Osteocyte (in vitro differentiated cells): ENCODE measurements around the gene PARP15. TPM values are rescaled to one million over a fixed set of nuclear protein-coding genes. Genes with fewer than 3 reads are reported as not detected.

Experiments
- DNase-seq: peaks from one replicate; pipeline ENCODE4 v3.0.0; 2021; ENCODE audit warnings: mixed read lengths; ENCODE audit not compliant: unreplicated experiment; ENCODE audit errors: extremely low spot score
- H3K27ac Mint-ChIP-seq: one replicate; pipeline ENCODE4 v1.8.0; 2021; ENCODE audit warnings: mild to moderate bottlenecking, mixed read lengths; ENCODE audit not compliant: unreplicated experiment
- H3K27me3 Mint-ChIP-seq: one replicate; pipeline ENCODE4 v1.8.0; 2021; ENCODE audit warnings: mixed read lengths; ENCODE audit not compliant: unreplicated experiment
- H3K36me3 Mint-ChIP-seq: one replicate; pipeline ENCODE4 v1.8.0; 2021; ENCODE audit warnings: mixed read lengths; ENCODE audit not compliant: unreplicated experiment
- H3K4me1 Mint-ChIP-seq: one replicate; pipeline ENCODE4 v1.8.0; 2021; ENCODE audit warnings: mixed read lengths; ENCODE audit not compliant: unreplicated experiment
- H3K4me3 Mint-ChIP-seq: one replicate; pipeline ENCODE4 v1.8.0; 2021; ENCODE audit warnings: mild to moderate bottlenecking, moderate library complexity, mixed read lengths; ENCODE audit not compliant: unreplicated experiment
- H3K9me3 Mint-ChIP-seq: one replicate; pipeline ENCODE4 v1.8.0; 2021; ENCODE audit warnings: mixed read lengths; ENCODE audit not compliant: unreplicated experiment
- CTCF ChIP-seq: fragments of 200-600 bp; sonication (generic); IDR thresholded peaks from 2 replicates; pipeline ENCODE4 v1.5.0; 2021; ENCODE audit warnings: antibody characterized with exemption, mild to moderate bottlenecking, moderate library complexity
- total RNA-seq: library from RNA; stranded (reverse); gene quantifications from 2 replicates; pipeline ENCODE4 v1.2.1, GENCODE V29; 2021

Gene PARP15
- total RNA-seq, 1 donor from 2014 or later, result 0.08 TPM

- no peak for TF ChIP-seq CTCF
- Mint-ChIP-seq H3K9me3 (no peaks in the 10 kb centered on the region), H3K27me3 (peaks cover 65% of the 10 kb centered on the region), H3K4me3 (no peak overlapping the region), H3K27ac (no peak overlapping the region), H3K4me1 (no peaks in the 10 kb centered on the region), H3K36me3 (no peaks in the 10 kb centered on the region)
- DNase-seq, result no peak
These were observed 42.9 kb downstream of the PARP15 start for GRCh38 chr3:122620399-122620798.

- no peak for TF ChIP-seq CTCF
- Mint-ChIP-seq H3K27ac (no peak overlapping the region), H3K27me3 (peaks cover 68% of the 10 kb centered on the region), H3K36me3 (no peaks in the 10 kb centered on the region), H3K9me3 (no peaks in the 10 kb centered on the region), H3K4me3 (no peak overlapping the region), H3K4me1 (no peaks in the 10 kb centered on the region)
- no peak for DNase-seq
These were observed 43.7 kb downstream of the PARP15 start for GRCh38 chr3:122621112-122621511.

- no peak for TF ChIP-seq CTCF
- H3K9me3 Mint-ChIP-seq, result no peaks in the 10 kb centered on the region
- no peak for DNase-seq
- H3K27ac Mint-ChIP-seq, result no peak overlapping the region
- H3K36me3 Mint-ChIP-seq, result no peaks in the 10 kb centered on the region
- no peak overlapping the region for H3K4me3 Mint-ChIP-seq
- H3K4me1 Mint-ChIP-seq, result no peaks in the 10 kb centered on the region
- H3K27me3 Mint-ChIP-seq, result peaks cover 80% of the 10 kb centered on the region
These were observed 45.8 kb downstream of the PARP15 start for GRCh38 chr3:122623031-122623829.

GRCh38 chr3:122626515-122627180 is 49.2 kb downstream of the PARP15 start:
- Mint-ChIP-seq H3K4me3 (no peak overlapping the region), H3K27ac (no peak overlapping the region), H3K4me1 (peaks cover 4% of the 10 kb centered on the region), H3K36me3 (no peaks in the 10 kb centered on the region), H3K27me3 (peaks cover 76% of the 10 kb centered on the region), H3K9me3 (no peaks in the 10 kb centered on the region)
- TF ChIP-seq CTCF, result no peak
- no peak for DNase-seq

- Mint-ChIP-seq H3K4me1 (peaks cover 4% of the 10 kb centered on the region), H3K27ac (no peak overlapping the region), H3K4me3 (no peak overlapping the region), H3K27me3 (peaks cover 75% of the 10 kb centered on the region), H3K36me3 (no peaks in the 10 kb centered on the region), H3K9me3 (no peaks in the 10 kb centered on the region)
- DNase-seq, result no peak
- TF ChIP-seq CTCF, result no peak
These were observed 49.9 kb downstream of the PARP15 start for GRCh38 chr3:122627301-122627700.
